Nephron (organoid): ENCODE data around the gene NEIL1.
"Not testable (repeated sequence)": the region's sequence is repeated elsewhere in the genome, so short reads cannot be mapped to it uniquely, and the experiment has no call there.

ENCODE experiments used
- H3K27ac Mint-ChIP-seq, 3 experiments: 2 replicates each; pipeline ENCODE4 v1.8.0; 2020; ENCODE audit warnings: mixed read lengths in 3 of 3, mild to moderate bottlenecking in 2 of 3, moderate library complexity in 1 of 3
- H3K27me3 Mint-ChIP-seq: 2 replicates; pipeline ENCODE4 v1.8.0; 2021; ENCODE audit warnings: low read depth, mild to moderate bottlenecking, moderate library complexity, mixed read lengths
- H3K36me3 Mint-ChIP-seq: 2 replicates; pipeline ENCODE4 v1.8.0; 2020; ENCODE audit warnings: low read depth, mixed read lengths
- H3K4me1 Mint-ChIP-seq: 2 replicates; pipeline ENCODE4 v1.8.0; 2020; ENCODE audit warnings: mixed read lengths
- H3K4me3 Mint-ChIP-seq, 3 experiments: 2 replicates each; pipeline ENCODE4 v1.8.0; 2020; ENCODE audit warnings: mild to moderate bottlenecking in 3 of 3, mixed read lengths in 3 of 3, moderate library complexity in 2 of 3
- H3K9me3 Mint-ChIP-seq: 2 replicates; pipeline ENCODE4 v1.8.0; 2020; ENCODE audit warnings: mixed read lengths
- TF ChIP-seq, protein P1 (sequence below), 3 experiments: fragments of 200-600 bp; sonication (generic); IDR thresholded peaks; one replicate each; pipeline ENCODE4 v1.5.0; 2021; ENCODE audit warnings: antibody characterized with exemption in 3 of 3; ENCODE audit not compliant: unreplicated experiment in 3 of 3

Gene NEIL1, protein sequence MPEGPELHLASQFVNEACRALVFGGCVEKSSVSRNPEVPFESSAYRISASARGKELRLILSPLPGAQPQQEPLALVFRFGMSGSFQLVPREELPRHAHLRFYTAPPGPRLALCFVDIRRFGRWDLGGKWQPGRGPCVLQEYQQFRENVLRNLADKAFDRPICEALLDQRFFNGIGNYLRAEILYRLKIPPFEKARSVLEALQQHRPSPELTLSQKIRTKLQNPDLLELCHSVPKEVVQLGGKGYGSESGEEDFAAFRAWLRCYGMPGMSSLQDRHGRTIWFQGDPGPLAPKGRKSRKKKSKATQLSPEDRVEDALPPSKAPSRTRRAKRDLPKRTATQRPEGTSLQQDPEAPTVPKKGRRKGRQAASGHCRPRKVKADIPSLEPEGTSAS

DNA sequence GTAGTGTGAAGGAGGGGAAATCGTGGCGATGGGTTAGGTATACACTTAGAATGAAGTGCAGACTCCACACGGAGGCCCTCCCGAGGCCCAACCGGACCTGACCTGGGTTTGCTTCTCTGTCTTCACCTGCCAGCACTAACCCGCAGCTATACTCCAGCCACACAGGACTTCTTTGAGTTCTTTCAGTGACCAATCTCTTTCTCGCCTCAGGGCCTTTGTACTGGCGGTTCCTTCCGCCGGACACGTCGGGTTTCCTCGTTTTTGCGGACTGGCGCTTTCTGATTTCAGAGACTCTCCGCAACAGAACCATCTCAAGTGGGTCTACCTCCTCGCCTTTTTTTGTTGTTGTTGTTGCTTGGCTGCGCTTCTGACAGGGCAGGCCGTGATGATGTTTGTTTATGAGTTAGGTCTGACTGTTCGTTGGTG lies at the start of gene NEIL1:
TSS of gene NEIL1 (plus strand) at position 244 of the 426 bp plus-strand sequence. CDS start 1,867 bp downstream, outside the sequence.
- Mint-ChIP-seq H3K27ac (peak within 1 kb of the TSS in 2 of 3 experiments; percentile 19 to 37), H3K27me3 (peaks cover 21% of the 10 kb centered on the region), H3K9me3 (no peaks in the 10 kb centered on the region)

DNA sequence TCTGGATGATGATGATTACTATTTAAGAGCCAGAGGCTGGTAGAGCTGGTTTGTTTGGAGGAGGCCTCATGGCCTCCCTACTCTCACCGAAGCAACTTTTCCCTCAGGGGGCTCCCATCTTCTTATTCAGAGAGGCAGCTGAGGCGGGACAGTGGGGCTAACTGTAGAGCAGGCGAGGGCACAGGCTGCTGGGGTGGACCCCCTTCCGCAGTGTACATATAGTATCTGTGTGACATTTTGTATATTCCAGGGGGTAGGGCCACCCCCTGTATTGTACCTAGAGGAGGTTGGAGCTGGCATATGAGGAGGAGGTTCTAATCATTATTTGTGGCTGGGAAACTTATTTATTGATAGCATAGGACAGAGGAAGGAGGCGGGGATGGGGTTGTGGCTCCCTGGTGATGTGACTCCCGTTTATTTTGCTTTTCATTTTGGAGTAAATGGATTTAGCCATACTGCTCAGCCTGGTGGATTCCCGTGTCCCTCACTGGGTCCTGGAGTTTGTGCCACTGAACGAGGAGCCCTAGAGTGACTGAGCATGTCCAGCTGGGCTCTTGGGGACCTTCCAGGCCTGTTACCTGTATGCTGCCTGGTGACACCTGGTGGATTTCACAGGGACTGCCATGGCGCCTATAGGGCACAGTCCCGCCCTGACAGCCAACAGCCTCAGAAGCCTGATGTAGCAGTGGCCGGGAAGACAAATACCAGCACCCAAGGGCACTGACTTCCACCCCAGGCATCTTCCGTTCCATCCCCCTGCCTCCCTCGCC lies 48.1 kb upstream of the NEIL1 start:
- not testable (repeated sequence) for H3K4me1 Mint-ChIP-seq, H3K9me3 Mint-ChIP-seq, H3K36me3 Mint-ChIP-seq

More for the DNA sequence above, at the start of gene NEIL1:
- TF ChIP-seq, protein P1, sequence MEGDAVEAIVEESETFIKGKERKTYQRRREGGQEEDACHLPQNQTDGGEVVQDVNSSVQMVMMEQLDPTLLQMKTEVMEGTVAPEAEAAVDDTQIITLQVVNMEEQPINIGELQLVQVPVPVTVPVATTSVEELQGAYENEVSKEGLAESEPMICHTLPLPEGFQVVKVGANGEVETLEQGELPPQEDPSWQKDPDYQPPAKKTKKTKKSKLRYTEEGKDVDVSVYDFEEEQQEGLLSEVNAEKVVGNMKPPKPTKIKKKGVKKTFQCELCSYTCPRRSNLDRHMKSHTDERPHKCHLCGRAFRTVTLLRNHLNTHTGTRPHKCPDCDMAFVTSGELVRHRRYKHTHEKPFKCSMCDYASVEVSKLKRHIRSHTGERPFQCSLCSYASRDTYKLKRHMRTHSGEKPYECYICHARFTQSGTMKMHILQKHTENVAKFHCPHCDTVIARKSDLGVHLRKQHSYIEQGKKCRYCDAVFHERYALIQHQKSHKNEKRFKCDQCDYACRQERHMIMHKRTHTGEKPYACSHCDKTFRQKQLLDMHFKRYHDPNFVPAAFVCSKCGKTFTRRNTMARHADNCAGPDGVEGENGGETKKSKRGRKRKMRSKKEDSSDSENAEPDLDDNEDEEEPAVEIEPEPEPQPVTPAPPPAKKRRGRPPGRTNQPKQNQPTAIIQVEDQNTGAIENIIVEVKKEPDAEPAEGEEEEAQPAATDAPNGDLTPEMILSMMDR (IDR thresholded peaks at IDR 0.05; ENCODE audit: unreplicated experiment in 3 of 3), result no peak
- Mint-ChIP-seq H3K4me3 (peak within 1 kb of the TSS; percentile 94 to 98 (median 96)), H3K4me1 (no peaks in the 10 kb centered on the region), H3K36me3 (no peaks in the 10 kb centered on the region)

DNA sequence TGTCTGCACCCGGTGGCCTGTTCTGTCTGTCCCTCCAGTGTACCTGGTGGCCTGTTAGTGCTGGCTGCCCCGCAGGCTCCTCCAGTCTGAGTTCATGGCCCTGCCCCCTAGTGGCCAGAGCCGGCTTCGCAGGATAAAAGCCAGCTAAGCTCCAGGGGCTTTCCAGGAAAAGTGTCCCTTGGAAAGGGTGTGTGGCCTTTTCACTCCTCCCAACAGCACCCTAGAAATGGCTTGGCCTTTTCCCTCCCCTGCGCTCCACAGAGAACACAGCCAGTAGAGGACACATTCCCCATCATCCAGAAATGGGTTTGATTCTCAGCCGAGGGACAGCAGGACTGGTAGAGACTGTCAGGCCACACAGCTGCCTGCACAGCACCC lies 47.5 kb upstream of the NEIL1 start:
- H3K36me3 Mint-ChIP-seq, H3K27ac Mint-ChIP-seq, H3K4me1 Mint-ChIP-seq, H3K27me3 Mint-ChIP-seq, H3K9me3 Mint-ChIP-seq, H3K4me3 Mint-ChIP-seq: not testable (repeated sequence)
- TF ChIP-seq, protein P1 (IDR thresholded peaks at IDR 0.05; ENCODE audit: unreplicated experiment in 3 of 3), result peak; percentile 53 to 61 (median 56)

More for the DNA sequence above, 48.1 kb upstream of the NEIL1 start:
- not testable (repeated sequence) for H3K27me3 Mint-ChIP-seq, H3K27ac Mint-ChIP-seq, H3K4me3 Mint-ChIP-seq

DNA sequence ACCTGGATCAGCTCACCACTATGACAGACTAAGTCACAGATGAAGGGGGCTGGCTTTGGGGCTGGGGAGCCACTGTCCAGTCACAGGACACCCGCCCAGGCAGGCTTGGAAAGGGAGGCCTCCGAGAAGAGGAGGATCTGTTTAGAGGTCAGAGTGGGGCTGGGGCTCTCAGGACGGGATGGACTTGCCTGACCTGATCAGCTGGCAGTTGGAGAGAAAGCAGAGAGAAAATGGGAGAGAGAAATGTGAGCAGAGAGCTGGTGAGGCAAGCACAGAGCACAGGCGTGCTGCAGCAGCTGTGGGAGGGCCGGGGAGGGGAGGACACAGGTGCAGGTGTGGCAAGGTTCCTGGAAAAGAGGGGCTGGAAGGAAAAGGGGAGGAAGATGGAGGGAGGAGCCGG lies 46.8 kb upstream of the NEIL1 start:
- H3K36me3 Mint-ChIP-seq, H3K4me1 Mint-ChIP-seq, H3K4me3 Mint-ChIP-seq, H3K27ac Mint-ChIP-seq, H3K9me3 Mint-ChIP-seq: not testable (repeated sequence)
- H3K27me3 Mint-ChIP-seq, result peaks cover 13% of the 10 kb centered on the region

DNA sequence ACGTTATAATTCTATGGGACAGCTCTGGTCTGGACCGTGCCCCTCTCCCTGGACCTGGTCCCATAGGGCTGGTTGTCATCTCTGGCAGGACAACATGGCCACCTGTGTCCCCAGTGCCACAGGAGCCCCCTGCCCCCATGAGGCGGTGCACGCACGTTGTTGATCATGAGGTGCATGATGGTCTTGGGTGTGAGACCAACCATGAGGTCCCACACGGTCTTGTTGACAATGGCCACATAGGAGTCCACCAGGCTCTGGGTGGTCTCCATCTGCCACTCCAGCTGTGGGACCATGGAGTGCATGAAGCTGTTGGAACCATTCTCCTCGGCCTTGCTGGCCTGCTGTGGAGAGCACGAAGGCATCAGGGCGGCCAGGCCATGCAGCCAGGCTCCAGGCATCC lies 44.5 kb upstream of the NEIL1 start:
- no peaks in the 10 kb centered on the region for H3K36me3 Mint-ChIP-seq
- TF ChIP-seq, protein P1 (IDR thresholded peaks at IDR 0.05; ENCODE audit: unreplicated experiment in 3 of 3), result no peak
- no peak overlapping the region for H3K27ac Mint-ChIP-seq
- H3K9me3 Mint-ChIP-seq, result no peaks in the 10 kb centered on the region
- H3K4me1 Mint-ChIP-seq, result no peaks in the 10 kb centered on the region
- H3K4me3 Mint-ChIP-seq, result no peak overlapping the region
- H3K27me3 Mint-ChIP-seq, result peaks cover 33% of the 10 kb centered on the region

DNA sequence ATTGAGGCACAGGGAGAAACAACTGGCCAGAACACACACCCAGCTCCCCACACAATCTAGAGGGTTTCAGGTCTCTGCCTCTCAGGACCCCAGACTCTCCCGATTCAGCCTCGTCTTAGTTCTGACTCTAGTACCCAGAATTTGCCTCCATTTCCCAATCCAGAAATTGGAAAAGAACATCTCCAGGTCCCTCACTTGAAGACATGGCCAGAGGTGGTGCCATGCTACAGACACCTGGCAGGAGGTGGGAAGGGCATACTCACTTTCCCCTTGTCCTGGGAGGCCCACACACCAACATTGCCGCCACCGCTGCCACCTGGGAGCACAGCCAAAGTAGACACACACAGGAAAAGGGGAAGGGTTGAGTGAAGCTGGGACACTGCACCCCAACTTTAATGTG lies 44.1 kb upstream of the NEIL1 start:
- not testable (repeated sequence) for H3K27ac Mint-ChIP-seq, H3K36me3 Mint-ChIP-seq, H3K4me1 Mint-ChIP-seq, H3K9me3 Mint-ChIP-seq, H3K4me3 Mint-ChIP-seq
- H3K27me3 Mint-ChIP-seq, result peaks cover 37% of the 10 kb centered on the region

DNA sequence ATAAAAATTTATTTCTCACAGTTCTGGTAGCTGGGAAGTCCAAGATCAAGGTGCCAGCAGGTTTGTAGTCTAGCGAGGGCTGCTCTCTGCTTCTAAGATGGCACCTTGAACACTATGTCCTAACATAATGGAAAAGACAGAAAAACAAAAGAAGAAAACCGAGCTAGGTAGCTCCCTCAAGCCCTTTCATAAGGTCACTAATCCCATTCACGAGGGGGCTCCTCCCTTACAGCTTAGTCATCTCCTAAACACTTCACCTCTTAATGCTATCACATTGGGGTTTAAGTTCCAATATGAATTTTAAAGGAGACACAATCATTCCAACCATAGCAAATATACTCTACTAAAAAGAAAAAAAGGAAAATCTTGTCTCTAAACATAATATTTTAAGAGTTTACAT lies 40.7 kb upstream of the NEIL1 start:
- Mint-ChIP-seq H3K36me3 (no peaks in the 10 kb centered on the region), H3K27ac (no peak overlapping the region), H3K27me3 (peaks cover 64% of the 10 kb centered on the region), H3K9me3 (no peaks in the 10 kb centered on the region), H3K4me1 (no peaks in the 10 kb centered on the region), H3K4me3 (no peak overlapping the region)
- TF ChIP-seq, protein P1 (IDR thresholded peaks at IDR 0.05; ENCODE audit: unreplicated experiment in 3 of 3), result no peak
